Keratinocyte (primary cell): ENCODE data around the gene FTSJ3.

Experiments
- EZH2 ChIP-seq: IDR thresholded peaks from one replicate; pipeline ENCODE4 v1.6.1; 2012; ENCODE audit warnings: inconsistent platforms, mild to moderate bottlenecking, low read length, moderate library complexity
- TF ChIP-seq, protein P1 (sequence below), 3 experiments: IDR thresholded peaks in 1 of 3; conservative IDR thresholded peaks in 1 of 3; optimal IDR thresholded peaks in 1 of 3; 2 replicates in 2 of 3; 3 replicates in 1 of 3; pipeline versions ENCODE3 to v1.5.1; 2011; ENCODE audit warnings: low read length in 3 of 3, mild to moderate bottlenecking in 3 of 3, moderate library complexity in 2 of 3, control low read depth in 1 of 3, inconsistent platforms in 1 of 3; ENCODE audit not compliant: insufficient read depth in 2 of 3; ENCODE audit errors: extremely low read depth in 1 of 3

- TF ChIP-seq EZH2 = no peak
- TF ChIP-seq, protein P1, sequence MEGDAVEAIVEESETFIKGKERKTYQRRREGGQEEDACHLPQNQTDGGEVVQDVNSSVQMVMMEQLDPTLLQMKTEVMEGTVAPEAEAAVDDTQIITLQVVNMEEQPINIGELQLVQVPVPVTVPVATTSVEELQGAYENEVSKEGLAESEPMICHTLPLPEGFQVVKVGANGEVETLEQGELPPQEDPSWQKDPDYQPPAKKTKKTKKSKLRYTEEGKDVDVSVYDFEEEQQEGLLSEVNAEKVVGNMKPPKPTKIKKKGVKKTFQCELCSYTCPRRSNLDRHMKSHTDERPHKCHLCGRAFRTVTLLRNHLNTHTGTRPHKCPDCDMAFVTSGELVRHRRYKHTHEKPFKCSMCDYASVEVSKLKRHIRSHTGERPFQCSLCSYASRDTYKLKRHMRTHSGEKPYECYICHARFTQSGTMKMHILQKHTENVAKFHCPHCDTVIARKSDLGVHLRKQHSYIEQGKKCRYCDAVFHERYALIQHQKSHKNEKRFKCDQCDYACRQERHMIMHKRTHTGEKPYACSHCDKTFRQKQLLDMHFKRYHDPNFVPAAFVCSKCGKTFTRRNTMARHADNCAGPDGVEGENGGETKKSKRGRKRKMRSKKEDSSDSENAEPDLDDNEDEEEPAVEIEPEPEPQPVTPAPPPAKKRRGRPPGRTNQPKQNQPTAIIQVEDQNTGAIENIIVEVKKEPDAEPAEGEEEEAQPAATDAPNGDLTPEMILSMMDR (optimal IDR thresholded peaks at IDR 0.05 in 1 of 3, IDR thresholded peaks at IDR 0.05 in 1 of 3, conservative IDR thresholded peaks at IDR 0.05 in 1 of 3; ENCODE audit: extremely low read depth in 1 of 3, insufficient read depth in 2 of 3, low read length in 3 of 3) = no peak
Observed at GRCh38 chr17:63800783-63801182, 26.7 kb downstream of the FTSJ3 start.
